HG02678 (cell line): Measurements from ENCODE around the gene ZCCHC14.
"Not testable (repeated sequence)": the region's sequence is repeated elsewhere in the genome, so short reads cannot be mapped to it uniquely, and the experiment has no call there.

Experiments
- ATAC-seq: cut with Tn5 transposase; IDR thresholded peaks from one replicate; pipeline ENCODE4 v1.9.1; 2021; ENCODE audit warnings: mild to moderate bottlenecking, moderate library complexity; ENCODE audit not compliant: unreplicated experiment

The ZCCHC14 gene

DNA sequence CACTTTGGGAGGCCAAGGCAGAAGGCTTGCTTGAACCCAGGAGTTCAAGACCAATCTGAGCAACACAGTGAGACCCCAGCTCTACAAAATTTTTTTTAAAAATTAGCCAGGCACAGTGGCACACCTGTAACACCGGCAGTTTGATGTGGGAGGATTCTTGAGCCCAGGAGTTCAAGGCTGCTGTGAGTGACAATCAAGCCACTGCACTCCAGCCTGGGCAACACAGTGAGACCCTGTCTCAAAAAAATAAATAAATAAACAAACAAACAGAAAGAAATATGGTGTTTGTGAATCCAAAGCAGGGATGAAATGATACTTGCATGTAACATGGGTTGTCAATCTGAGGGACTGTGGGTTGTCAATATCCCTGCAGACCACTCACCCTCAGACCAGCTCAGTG lies 125.9 kb downstream of the ZCCHC14 start:
- no peak for ATAC-seq

DNA sequence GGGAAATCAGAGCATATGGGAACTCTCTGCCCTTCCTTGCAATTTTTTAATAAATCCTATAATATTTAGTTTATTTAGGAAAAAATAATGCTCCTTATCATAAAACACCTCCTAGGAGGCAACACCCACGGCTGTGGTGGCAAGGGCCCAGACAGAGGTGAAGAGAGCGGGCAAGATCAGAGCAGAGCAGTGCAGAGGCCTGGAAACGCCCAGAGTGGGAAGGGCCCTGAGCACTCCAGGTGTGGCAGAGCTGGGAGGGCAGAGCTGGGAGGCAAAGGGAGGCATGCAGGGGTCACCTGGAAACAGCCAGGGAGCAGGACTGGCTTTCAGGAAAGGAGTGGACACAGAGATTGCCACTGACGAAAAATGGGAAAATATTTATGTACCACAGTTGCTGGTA lies 126.5 kb downstream of the ZCCHC14 start:
- no peak for ATAC-seq

DNA sequence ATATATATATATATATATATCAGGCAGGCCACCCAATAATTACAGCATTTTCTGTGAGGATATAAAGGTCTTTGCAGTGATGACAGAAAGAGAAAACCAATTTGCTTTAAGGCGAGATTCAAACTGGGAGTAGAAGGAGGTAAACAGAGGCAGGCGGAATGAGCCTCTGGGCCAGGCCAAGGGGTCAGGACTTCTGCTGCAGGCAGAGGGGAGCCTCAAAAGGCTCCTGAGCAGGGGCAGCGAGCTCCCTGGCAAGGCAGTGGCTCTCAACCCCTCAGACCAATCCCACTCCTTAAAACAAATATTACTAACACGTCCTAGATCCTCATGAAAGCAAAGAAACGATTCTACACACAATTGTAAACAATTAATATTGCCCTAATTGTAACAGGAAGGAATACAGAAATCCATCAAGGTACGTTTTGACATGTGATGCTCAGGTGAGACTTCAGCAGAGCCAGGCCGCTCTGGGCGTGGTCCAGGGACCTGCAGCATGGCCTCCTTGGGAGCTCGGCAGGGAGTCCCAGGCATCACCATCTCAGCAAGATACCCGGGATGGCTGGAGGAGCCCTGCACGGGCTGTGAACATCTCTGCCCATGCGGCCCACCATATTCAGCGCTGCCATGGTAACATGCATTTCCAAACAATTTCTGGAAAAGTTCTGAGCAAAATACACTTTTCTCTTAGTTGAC lies 127.7 kb downstream of the ZCCHC14 start:
- ATAC-seq = no peak

DNA sequence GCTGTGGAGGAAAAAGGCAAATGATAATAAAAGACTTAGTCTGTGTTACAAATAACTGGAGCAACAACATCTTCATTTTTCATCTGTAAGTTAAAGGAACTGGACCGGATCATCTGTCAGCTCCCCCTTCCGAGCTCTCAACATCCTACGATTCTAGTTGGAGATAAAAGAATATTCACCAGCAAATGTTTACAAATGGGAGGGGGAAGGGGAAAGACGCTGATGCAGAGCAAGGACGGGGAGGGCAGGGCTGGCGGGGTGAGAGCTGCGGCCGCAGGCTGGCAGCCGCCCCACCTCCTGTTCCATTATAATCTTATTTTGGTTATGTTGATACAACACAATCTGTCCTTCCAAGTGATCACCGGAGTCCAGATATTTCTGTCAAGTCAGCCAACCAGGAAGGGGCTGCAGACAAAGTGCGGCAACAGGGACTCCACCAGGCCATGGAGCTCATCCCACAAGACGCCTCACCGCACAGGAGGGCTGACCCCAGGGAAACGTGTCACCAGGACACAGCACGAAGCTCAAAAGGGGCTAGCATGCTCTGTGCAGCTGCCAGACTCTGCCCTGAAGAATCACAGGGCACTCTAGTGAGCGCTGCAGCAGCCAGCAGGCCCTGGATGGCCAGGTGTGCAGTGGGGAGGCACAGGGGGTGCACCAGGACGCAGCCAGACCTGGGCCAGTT lies 128.9 kb downstream of the ZCCHC14 start:
- no peak for ATAC-seq

DNA sequence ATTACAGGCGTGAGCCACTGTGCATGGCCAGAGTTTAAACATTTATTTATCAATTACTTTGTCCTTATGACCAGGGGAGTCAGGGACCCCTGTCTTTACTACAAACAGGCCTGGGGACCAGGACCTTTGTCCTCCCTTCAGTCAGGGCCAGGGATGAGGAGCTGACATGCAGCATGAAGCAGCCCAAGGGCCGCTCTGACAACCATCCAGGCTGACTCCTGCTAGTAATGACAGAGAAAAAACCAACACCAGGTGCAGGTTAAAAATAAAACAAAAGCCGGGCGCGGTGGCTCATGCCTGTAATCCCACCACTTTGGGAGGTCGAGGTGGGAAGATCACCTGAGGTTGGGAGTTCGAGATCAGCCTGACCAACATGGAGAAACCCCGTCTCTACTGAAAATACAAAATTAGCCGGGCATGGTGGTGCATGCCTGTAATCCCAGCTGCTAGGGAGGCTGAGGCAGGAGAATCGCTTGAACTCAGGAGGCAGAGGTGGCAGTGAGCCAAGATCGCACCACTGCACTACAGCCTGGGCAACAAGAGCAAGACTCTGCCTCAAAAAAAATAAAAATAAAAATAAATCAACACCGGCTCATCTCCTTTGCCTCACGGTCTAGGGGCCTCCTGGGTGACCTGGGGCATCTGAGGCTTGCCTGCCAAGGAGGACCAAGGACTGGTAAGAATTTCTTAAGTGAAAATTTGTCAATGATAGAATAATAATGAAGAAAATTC lies 129.8 kb downstream of the ZCCHC14 start:
- not testable (repeated sequence) for ATAC-seq

DNA sequence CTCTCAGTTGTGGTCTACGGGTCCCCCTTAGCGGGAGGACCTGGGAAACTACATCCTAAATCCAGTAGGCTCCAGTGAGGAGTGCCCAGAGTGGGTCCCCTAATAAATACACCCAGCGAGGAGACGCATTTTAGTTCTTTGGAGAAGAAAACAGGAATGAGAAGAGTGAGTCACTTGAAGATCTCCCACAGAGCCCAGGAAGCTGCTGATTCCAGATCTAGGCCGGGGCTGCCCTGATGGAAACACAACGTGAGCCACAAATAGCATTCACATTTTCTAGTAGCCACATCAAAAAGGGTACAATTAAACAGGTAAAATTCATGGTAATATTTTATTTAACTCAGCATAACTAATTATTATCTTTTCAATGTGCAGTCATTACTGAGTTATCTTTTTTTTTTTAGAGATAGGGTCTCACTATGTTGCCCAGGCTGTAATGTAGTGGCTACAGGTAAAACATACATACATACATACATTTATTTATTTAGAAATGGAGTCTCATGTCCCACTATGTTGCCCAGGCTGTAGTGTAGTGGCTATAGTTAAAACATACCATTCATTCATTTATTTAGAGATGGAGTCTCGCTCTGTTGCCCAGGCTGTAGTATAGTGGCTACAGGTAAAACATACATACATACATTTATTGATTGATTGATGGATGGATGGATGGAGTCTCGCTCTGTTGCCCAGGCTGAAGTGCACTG lies 130.8 kb downstream of the ZCCHC14 start:
- ATAC-seq = no peak

DNA sequence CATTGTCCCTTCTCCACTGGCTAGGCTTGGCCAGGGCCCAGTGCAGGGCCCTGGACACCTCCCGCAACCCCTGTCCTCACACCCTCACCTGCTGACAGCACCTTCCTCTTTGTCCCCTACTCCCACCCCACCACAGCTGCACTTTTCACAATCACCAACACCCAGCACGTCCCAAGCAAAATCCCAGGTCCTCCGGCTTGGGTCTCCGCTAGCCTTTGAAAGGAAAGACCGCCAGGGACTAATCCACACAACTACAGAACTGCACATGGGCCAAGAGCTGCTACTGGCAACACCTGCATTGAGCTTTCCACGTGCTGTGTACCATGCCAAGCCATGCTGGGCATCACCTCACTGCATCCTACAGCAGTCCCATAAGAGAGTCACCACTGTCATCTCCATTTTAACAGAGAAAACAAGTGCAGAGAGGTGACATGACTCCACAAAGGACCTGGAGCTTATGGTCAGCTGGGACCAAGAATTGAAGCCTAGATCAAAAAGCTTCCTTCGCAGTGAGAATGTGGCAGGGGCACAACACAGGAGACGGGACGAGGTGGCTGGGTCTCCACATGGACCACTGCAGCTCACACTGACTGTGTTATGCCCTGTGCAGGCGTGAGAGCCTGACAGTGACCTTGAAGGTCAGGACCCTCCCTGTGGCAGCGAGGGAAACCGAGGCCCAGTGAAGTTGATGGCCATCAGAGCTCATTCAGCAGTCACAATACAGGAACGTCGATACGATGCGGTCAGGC lies 131.8 kb downstream of the ZCCHC14 start:
- no peak for ATAC-seq

DNA sequence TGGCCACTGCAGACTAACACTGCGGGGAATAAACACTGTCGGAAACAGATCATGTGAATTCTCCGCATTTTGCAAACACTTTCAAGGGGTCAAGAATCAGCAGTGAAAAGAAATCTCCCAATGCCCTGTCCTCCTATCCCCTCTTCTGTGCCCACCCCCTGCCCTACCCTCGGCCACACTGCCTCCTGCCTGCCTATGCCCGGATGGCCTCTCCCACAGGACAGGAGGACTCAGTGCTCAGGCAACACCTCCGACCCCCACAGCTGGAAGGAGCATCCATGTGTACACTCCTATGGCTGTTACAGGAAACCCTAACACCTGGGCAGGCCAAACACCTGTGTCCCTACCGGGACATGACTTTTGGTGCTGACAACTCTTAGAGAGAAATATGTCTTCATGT lies 133.7 kb downstream of the ZCCHC14 start:
- ATAC-seq = no peak

DNA sequence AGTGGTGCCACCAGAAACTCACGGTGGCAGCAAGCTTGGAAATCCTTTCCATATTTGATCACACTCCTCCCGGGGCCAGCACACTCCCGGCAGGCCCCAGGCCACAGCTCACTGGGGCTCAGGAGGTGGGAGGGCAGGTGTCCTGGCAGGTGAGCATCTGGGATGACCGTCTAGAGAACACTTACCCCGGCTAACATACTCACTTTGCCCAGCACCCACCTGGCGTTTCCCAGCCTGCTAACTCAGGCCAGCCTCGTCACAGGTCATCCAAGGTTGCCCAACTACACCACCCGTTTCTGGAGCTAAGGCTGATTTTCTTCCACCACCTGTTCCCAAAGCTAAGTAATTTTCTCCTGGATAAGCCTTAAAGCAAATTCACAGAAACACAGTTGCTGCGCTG lies 134.1 kb downstream of the ZCCHC14 start:
- ATAC-seq = no peak

DNA sequence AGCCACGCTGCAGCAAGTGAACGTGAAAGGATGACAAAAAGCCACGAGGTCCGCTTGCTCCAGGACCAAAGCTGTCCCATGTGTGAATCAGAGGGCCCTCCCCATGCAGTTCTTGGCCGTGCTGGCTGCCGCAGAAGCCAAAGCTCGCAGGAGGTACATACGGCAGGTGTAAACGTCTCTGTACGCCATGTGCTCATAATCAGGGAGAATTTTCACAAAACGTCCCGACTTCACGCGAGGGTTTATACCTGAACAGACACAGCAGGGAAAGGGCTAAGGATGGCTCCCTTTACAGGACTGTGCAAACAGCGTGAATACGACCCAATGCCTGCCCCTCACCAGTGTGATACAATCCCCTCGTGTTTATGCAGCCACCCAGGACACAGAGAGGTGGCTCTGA lies 134.6 kb downstream of the ZCCHC14 start:
- ATAC-seq = no peak

DNA sequence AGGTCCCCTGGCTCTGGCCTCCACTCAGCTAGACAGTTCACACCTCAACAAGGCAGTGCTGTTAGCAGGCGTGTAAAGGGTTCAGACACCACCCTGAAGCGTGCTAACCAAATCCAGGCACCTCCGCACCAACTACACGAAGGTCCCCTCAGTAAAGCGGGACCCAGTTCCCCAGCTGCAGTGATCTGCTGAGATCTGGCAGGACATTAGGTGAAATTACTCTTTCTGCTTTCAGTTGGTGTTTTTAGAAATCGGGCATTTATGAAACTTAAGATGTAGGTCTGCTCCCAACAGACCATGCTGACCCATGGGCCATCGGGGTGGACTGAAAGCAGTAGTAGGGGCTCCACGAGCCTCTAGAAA lies 136.4 kb downstream of the ZCCHC14 start:
- no peak for ATAC-seq
